Astrocyte of the hippocampus (primary cell): ENCODE measurements around the gene GALNT14.
A peak's percentile ranks its signal among the peaks of the same experiment; 100 is the strongest.
"Not testable (repeated sequence)": the region's sequence is repeated elsewhere in the genome, so short reads cannot be mapped to it uniquely, and the experiment has no call there.

Experiments used
- DNase-seq: peaks from one replicate; pipeline ENCODE4 v3.0.0; 2011; ENCODE audit warnings: low read depth, low spot score

Gene GALNT14

GRCh38 chr2:30948857-30949256, 189.4 kb downstream of the GALNT14 start:
- no peak for DNase-seq

- DNase-seq = peak; percentile 59
Measured at GRCh38 chr2:30948130-30948529, 190.1 kb downstream of the GALNT14 start.

- peak; percentile 22 for DNase-seq
Measured at GRCh38 chr2:30947686-30948085, 190.6 kb downstream of the GALNT14 start.

- DNase-seq = no peak
Measured at GRCh38 chr2:30942419-30942818, 195.8 kb downstream of the GALNT14 start.

GRCh38 chr2:30940839-30941238, 197.4 kb downstream of the GALNT14 start:
- DNase-seq = no peak

GRCh38 chr2:30939364-30939763, 198.9 kb downstream of the GALNT14 start:
- no peak for DNase-seq

GRCh38 chr2:30938196-30938595, 200.0 kb downstream of the GALNT14 start:
- DNase-seq = no peak

- no peak for DNase-seq
Measured at GRCh38 chr2:30936977-30937376, 201.3 kb downstream of the GALNT14 start.

- DNase-seq = no peak
Measured at GRCh38 chr2:30935795-30936194, 202.4 kb downstream of the GALNT14 start.

- DNase-seq = no peak
Measured at GRCh38 chr2:30934066-30934465, 204.2 kb downstream of the GALNT14 start.

- no peak for DNase-seq
Measured at GRCh38 chr2:30933496-30933895, 204.7 kb downstream of the GALNT14 start.

GRCh38 chr2:30932870-30933269, 205.4 kb downstream of the GALNT14 start:
- DNase-seq = no peak

GRCh38 chr2:30931841-30932407, 206.3 kb downstream of the GALNT14 start:
- no peak for DNase-seq

- no peak for DNase-seq
Measured at GRCh38 chr2:30930716-30931115, 207.5 kb downstream of the GALNT14 start.

GRCh38 chr2:30927465-30928075, 210.7 kb downstream of the GALNT14 start:
- no peak for DNase-seq

- DNase-seq = no peak
Measured at GRCh38 chr2:30926606-30927005, 211.6 kb downstream of the GALNT14 start.

- DNase-seq = no peak
Measured at GRCh38 chr2:30923623-30924022, 214.6 kb downstream of the GALNT14 start.

- DNase-seq = no peak
Measured at GRCh38 chr2:30920511-30920910, 217.7 kb downstream of the GALNT14 start.

GRCh38 chr2:30915486-30915885, 222.8 kb downstream of the GALNT14 start:
- DNase-seq = peak; percentile 17

- no peak for DNase-seq
Measured at GRCh38 chr2:30914456-30914855, 223.8 kb downstream of the GALNT14 start.

GRCh38 chr2:30912056-30912455, 226.2 kb downstream of the GALNT14 start:
- DNase-seq = no peak

- DNase-seq = no peak
Measured at GRCh38 chr2:30911327-30911726, 226.9 kb downstream of the GALNT14 start.

- no peak for DNase-seq
Measured at GRCh38 chr2:30910686-30911085, 227.6 kb downstream of the GALNT14 start.

- not testable (repeated sequence) for DNase-seq
Measured at GRCh38 chr2:30904437-30904836, 233.8 kb downstream of the GALNT14 start.
